ENCODE measurements around the gene DSCAM. TPM values are rescaled to one million over a fixed set of nuclear protein-coding genes. Genes with fewer than 3 reads are reported as not detected.

Gene DSCAM
- total RNA-seq, 2 donors from 2014 or later: 18.5 to 25.5 TPM

GRCh38 chr21:40769231-40769630, 77.7 kb downstream of the DSCAM start:
- WGBS, 2 experiments (ENCODE audit: insufficient coverage in 1 of 2, insufficient read length in 1 of 2): 92 to 94% methylated on average over 1 of the region's 1 CpG
- Histone ChIP-seq H3K9me3 (ENCODE audit: control insufficient read depth, low read length) (no peaks in the 10 kb centered on the region), H3K36me3 (ENCODE audit: control insufficient read depth, insufficient read depth, low read length) (no peaks in the 10 kb centered on the region), H3K4me3 (ENCODE audit: low read length) (no peak overlapping the region), H3K27ac (ENCODE audit: low read depth, low read length) (no peak overlapping the region), H3K27me3 (ENCODE audit: control insufficient read depth, insufficient read depth, low read length, poor library complexity, severe bottlenecking) (no peaks in the 10 kb centered on the region), H3K9ac (ENCODE audit: extremely low read depth, low read length, poor library complexity, severe bottlenecking) (no peak overlapping the region), H3K4me1 (ENCODE audit: control insufficient read depth, insufficient read depth, low read length) (no peaks in the 10 kb centered on the region)
- peaks cover 3% of the 10 kb centered on the region for H3K27me3 Mint-ChIP-seq (ENCODE audit: insufficient read depth)
- no peaks in the 10 kb centered on the region for H3K9me3 Mint-ChIP-seq
- no peak overlapping the region for H3K27ac Mint-ChIP-seq
- DNase-seq: no peak
- H3K4me1 Mint-ChIP-seq: peaks cover 4% of the 10 kb centered on the region
- TF ChIP-seq CTCF (conservative IDR thresholded peaks at IDR 0.05): no peak
- H3K36me3 Mint-ChIP-seq (ENCODE audit: low read depth): no peaks in the 10 kb centered on the region
- no peak overlapping the region for H3K4me3 Mint-ChIP-seq

DNA sequence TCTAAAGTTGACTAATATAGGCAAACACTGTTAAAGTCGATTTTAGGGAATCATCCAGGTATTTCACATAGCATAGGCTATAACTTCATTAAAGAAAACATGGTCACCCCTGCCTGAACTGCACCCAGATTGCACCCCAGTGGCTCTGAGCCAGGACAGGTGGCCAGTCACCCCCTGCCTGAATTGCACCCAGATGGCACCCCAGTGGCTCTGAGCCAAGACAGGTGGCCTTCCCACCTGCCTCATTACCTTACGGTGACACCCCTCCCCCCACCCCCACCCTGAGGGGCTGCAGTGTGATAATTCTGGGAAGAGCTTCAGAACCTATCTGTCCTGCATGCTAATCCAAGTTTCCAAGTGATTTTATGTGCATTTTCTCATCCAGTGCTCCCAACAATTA, 78.9 kb downstream of the DSCAM start:
- WGBS, 2 experiments (ENCODE audit: insufficient coverage in 1 of 2, insufficient read length in 1 of 2): 93 to 100% methylated on average over 1 of the region's 2 CpGs
- Histone ChIP-seq H3K9ac (ENCODE audit: extremely low read depth, low read length, poor library complexity, severe bottlenecking) (no peak overlapping the region), H3K27me3 (ENCODE audit: control insufficient read depth, insufficient read depth, low read length, poor library complexity, severe bottlenecking) (no peaks in the 10 kb centered on the region), H3K36me3 (ENCODE audit: control insufficient read depth, insufficient read depth, low read length) (no peaks in the 10 kb centered on the region), H3K4me1 (ENCODE audit: control insufficient read depth, insufficient read depth, low read length) (no peaks in the 10 kb centered on the region), H3K9me3 (ENCODE audit: control insufficient read depth, low read length) (no peaks in the 10 kb centered on the region), H3K4me3 (ENCODE audit: low read length) (no peak overlapping the region), H3K27ac (ENCODE audit: low read depth, low read length) (no peak overlapping the region)
- H3K27ac Mint-ChIP-seq: no peak overlapping the region
- no peaks in the 10 kb centered on the region for H3K36me3 Mint-ChIP-seq (ENCODE audit: low read depth)
- peaks cover 4% of the 10 kb centered on the region for H3K4me1 Mint-ChIP-seq
- no peaks in the 10 kb centered on the region for H3K9me3 Mint-ChIP-seq
- DNase-seq: no peak
- H3K27me3 Mint-ChIP-seq (ENCODE audit: insufficient read depth): peaks cover 3% of the 10 kb centered on the region
- no peak for TF ChIP-seq CTCF (conservative IDR thresholded peaks at IDR 0.05)
- H3K4me3 Mint-ChIP-seq: no peak overlapping the region

- no peaks in the 10 kb centered on the region for H3K9me3 ChIP-seq (ENCODE audit: control insufficient read depth, low read length)
- TF ChIP-seq CTCF (conservative IDR thresholded peaks at IDR 0.05): no peak
- H3K27ac ChIP-seq (ENCODE audit: low read depth, low read length): no peak overlapping the region
- H3K4me3 ChIP-seq (ENCODE audit: low read length): no peak overlapping the region
- Mint-ChIP-seq H3K36me3 (ENCODE audit: low read depth) (no peaks in the 10 kb centered on the region), H3K4me3 (no peak overlapping the region), H3K9me3 (no peaks in the 10 kb centered on the region), H3K27me3 (ENCODE audit: insufficient read depth) (peaks cover 6% of the 10 kb centered on the region), H3K4me1 (peaks cover 9% of the 10 kb centered on the region), H3K27ac (no peak overlapping the region)
- DNase-seq: no peak
- WGBS, 2 experiments (ENCODE audit: insufficient coverage in 1 of 2, insufficient read length in 1 of 2): 94 to 100% methylated on average over 1 of the region's 1 CpG
- H3K9ac ChIP-seq (ENCODE audit: extremely low read depth, low read length, poor library complexity, severe bottlenecking): no peak overlapping the region
- no peaks in the 10 kb centered on the region for H3K27me3 ChIP-seq (ENCODE audit: control insufficient read depth, insufficient read depth, low read length, poor library complexity, severe bottlenecking)
- no peaks in the 10 kb centered on the region for H3K36me3 ChIP-seq (ENCODE audit: control insufficient read depth, insufficient read depth, low read length)
- H3K4me1 ChIP-seq (ENCODE audit: control insufficient read depth, insufficient read depth, low read length): peaks cover 4% of the 10 kb centered on the region
Measured at GRCh38 chr21:40766381-40766780, 80.6 kb downstream of the DSCAM start.

Measured in endodermal cell (in vitro differentiated cells).